ELR (cell line): ENCODE measurements around the gene PPP2R2B.

Source experiments
- DNase-seq: peaks from one replicate; pipeline ENCODE4 v3.0.0-alpha.2; 2015; ENCODE audit warnings: low read depth

The PPP2R2B gene

GRCh38 chr5:146827901-146828300 lies 50.7 kb downstream of the PPP2R2B start:
- no peak for DNase-seq

- DNase-seq: peak; percentile 32
Observed at GRCh38 chr5:146825033-146825432, 53.5 kb downstream of the PPP2R2B start.

- DNase-seq: no peak
Observed at GRCh38 chr5:146821732-146822131, 56.8 kb downstream of the PPP2R2B start.

GRCh38 chr5:146820987-146821386 lies 57.6 kb downstream of the PPP2R2B start:
- DNase-seq: no peak

GRCh38 chr5:146818822-146819221 lies 59.7 kb downstream of the PPP2R2B start:
- no peak for DNase-seq

- no peak for DNase-seq
Observed at GRCh38 chr5:146817973-146818372, 60.6 kb downstream of the PPP2R2B start.

- no peak for DNase-seq
Observed at GRCh38 chr5:146816775-146817387, 61.7 kb downstream of the PPP2R2B start.

- DNase-seq: no peak
Observed at GRCh38 chr5:146815411-146815810, 63.1 kb downstream of the PPP2R2B start.

GRCh38 chr5:146813346-146814157 lies 65.0 kb downstream of the PPP2R2B start:
- no peak for DNase-seq

GRCh38 chr5:146805081-146805480 lies 73.5 kb downstream of the PPP2R2B start:
- DNase-seq: peak; percentile 18

GRCh38 chr5:146802945-146803522 lies 75.5 kb downstream of the PPP2R2B start:
- DNase-seq: no peak

GRCh38 chr5:146799671-146800070 lies 78.9 kb downstream of the PPP2R2B start:
- DNase-seq: no peak

GRCh38 chr5:146799231-146799630 lies 79.3 kb downstream of the PPP2R2B start:
- DNase-seq: no peak

GRCh38 chr5:146797658-146798057 lies 80.9 kb downstream of the PPP2R2B start:
- DNase-seq: no peak

GRCh38 chr5:146796911-146797310 lies 81.6 kb downstream of the PPP2R2B start:
- no peak for DNase-seq

- no peak for DNase-seq
Observed at GRCh38 chr5:146796144-146796543, 82.4 kb downstream of the PPP2R2B start.

GRCh38 chr5:146794326-146795029 lies 84.1 kb downstream of the PPP2R2B start:
- DNase-seq: no peak

GRCh38 chr5:146793709-146794108 lies 84.8 kb downstream of the PPP2R2B start:
- DNase-seq: no peak

- no peak for DNase-seq
Observed at GRCh38 chr5:146791471-146791870, 87.1 kb downstream of the PPP2R2B start.

GRCh38 chr5:146789712-146790653 lies 88.6 kb downstream of the PPP2R2B start:
- DNase-seq: no peak

GRCh38 chr5:146788898-146789297 lies 89.7 kb downstream of the PPP2R2B start:
- DNase-seq: no peak
